ENCODE measurements around the gene GTF2H2C. TPM values are rescaled to one million over a fixed set of nuclear protein-coding genes. Genes with fewer than 3 reads are reported as not detected.

Gene GTF2H2C
- total RNA-seq, 1 experiment from 2014 or later: 51.3 TPM

- TF ChIP-seq SP1 (CRISPR knock-in tag; conservative IDR thresholded peaks at IDR 0.05) (no peak), STAT6 (CRISPR knock-in tag; conservative IDR thresholded peaks at IDR 0.05; ENCODE audit: low read depth) (no peak)
These were observed 33.3 kb upstream of the GTF2H2C start (continued) for GRCh38 chr5:69526660-69527059.

- peak overlapping the region; percentile 14 for H3K4me3 Mint-ChIP-seq
- no peaks in the 10 kb centered on the region for H3K9me3 Mint-ChIP-seq
- ATAC-seq (no peak), DNase-seq (ENCODE audit: low spot score) (no peak)
- TF ChIP-seq ZNF281 (CRISPR knock-in tag; IDR thresholded peaks at IDR 0.05) (no peak), NR2C2 (CRISPR knock-in tag; IDR thresholded peaks at IDR 0.05) (no peak), USF2 (CRISPR knock-in tag; IDR thresholded peaks at IDR 0.05) (no peak), ZNF671 (CRISPR knock-in tag; IDR thresholded peaks at IDR 0.05) (no peak), ARID4B (CRISPR knock-in tag; IDR thresholded peaks at IDR 0.05; ENCODE audit: borderline replicate concordance) (no peak), NFE2L1 (CRISPR knock-in tag; IDR thresholded peaks at IDR 0.05) (no peak), E2F5 (CRISPR knock-in tag; IDR thresholded peaks at IDR 0.05) (no peak), GTF2I (CRISPR knock-in tag; conservative IDR thresholded peaks at IDR 0.05) (no peak), MXD4 (CRISPR knock-in tag; IDR thresholded peaks at IDR 0.05; ENCODE audit: borderline replicate concordance) (no peak), ZNF532 (CRISPR knock-in tag; IDR thresholded peaks at IDR 0.05; ENCODE audit: borderline replicate concordance) (no peak), JAZF1 (CRISPR knock-in tag; IDR thresholded peaks at IDR 0.05) (no peak)
- ChIA-PET POLR2A (no interaction called here), CTCF (interaction anchor here (0.6 kb wide), 1 partner anchor 192 kb away, joined by 3 read pairs; no protein-coding TSS in a partner anchor)
- H3K36me3 Mint-ChIP-seq: peaks cover 16% of the 10 kb centered on the region
- peaks cover 37% of the 10 kb centered on the region for H3K4me1 Mint-ChIP-seq
- H3K27ac Mint-ChIP-seq: peak overlapping the region; percentile 11
- H3K27me3 Mint-ChIP-seq (ENCODE audit: low read depth): no peaks in the 10 kb centered on the region
These were observed 32.7 kb upstream of the GTF2H2C start for GRCh38 chr5:69527128-69527770.
